NOMO-1 treated with dmso at 0.1 percent for 144 hours (cell line): ENCODE data around the gene CYTL1.

ENCODE experiments used
- DNase-seq: peaks from one replicate; lab custom pipeline; 2025; ENCODE audit not compliant: unreplicated experiment; lab: John Stamatoyannopoulos, UW

CYTL1 gene

DNA sequence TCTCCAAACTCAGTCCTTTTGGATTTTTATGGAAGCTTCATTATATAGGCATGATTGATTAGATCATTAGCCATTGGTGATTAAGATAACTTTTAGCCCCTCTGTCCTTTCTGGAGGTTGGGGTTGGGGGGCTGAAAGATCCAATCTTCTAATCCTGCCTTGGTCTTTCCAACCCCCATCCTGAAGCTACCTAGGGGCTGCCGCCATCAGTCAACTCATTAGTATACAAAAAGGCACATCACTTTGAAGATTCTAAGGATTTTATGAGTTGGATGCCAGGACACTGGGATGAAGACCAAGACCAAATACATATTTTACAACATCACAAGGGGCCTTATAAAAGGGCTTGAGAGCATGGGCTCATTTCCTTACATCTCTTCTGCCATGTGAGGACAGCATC is 47.5 kb downstream of the CYTL1 start:
- DNase-seq = no peak

DNA sequence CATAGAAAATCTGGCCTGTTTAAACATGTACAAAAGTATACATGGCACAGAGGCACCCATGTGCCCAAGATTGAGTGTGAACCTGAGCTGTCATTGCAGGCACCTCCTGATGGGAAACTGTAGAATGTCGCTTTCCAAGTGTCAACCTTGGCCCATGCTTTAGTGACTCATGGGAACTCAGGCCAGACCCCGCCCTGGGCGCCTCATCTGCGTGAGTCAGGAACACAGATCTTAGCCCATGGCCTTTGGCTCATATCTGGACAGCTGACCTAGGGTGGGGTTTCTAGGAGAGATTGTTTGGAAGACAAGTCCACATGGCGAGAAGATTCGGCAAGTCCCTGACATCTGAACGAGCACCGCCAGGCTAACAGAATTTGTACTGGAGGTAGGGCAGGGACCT is 50.0 kb downstream of the CYTL1 start:
- DNase-seq = no peak

- no peak for DNase-seq
These were observed 51.0 kb downstream of the CYTL1 start for GRCh38 chr4:4968161-4968725.
